GM18951 (cell line): ENCODE data around the gene ZFP82.

ENCODE experiments used
- POLR2A ChIP-seq: IDR thresholded peaks from 4 replicates; pipeline ENCODE4 v1.6.1; 2011; ENCODE audit warnings: mild to moderate bottlenecking; ENCODE audit not compliant: insufficient read length, insufficient read depth; ENCODE audit errors: extremely low read depth
- in situ Hi-C: fragments of 300-500 bp; cut with MboI; formaldehyde crosslinking; loops from one replicate; pipeline ENCODE4 v1.12.0; 2022; ENCODE audit warnings: low sequenced_read_pairs, mixed read lengths, inconsistent platforms; ENCODE audit not compliant: unreplicated experiment

ZFP82 gene

GRCh38 chr19:36401475-36401874 lies 17.0 kb downstream of the ZFP82 start:
- in situ Hi-C loops, result no loop called here

GRCh38 chr19:36398571-36398970 lies 19.9 kb downstream of the ZFP82 start:
- no peak for TF ChIP-seq POLR2A
- in situ Hi-C loops, result no loop called here

More at GRCh38 chr19:36401475-36401874, 17.0 kb downstream of the ZFP82 start:
- TF ChIP-seq POLR2A, result no peak

DNA sequence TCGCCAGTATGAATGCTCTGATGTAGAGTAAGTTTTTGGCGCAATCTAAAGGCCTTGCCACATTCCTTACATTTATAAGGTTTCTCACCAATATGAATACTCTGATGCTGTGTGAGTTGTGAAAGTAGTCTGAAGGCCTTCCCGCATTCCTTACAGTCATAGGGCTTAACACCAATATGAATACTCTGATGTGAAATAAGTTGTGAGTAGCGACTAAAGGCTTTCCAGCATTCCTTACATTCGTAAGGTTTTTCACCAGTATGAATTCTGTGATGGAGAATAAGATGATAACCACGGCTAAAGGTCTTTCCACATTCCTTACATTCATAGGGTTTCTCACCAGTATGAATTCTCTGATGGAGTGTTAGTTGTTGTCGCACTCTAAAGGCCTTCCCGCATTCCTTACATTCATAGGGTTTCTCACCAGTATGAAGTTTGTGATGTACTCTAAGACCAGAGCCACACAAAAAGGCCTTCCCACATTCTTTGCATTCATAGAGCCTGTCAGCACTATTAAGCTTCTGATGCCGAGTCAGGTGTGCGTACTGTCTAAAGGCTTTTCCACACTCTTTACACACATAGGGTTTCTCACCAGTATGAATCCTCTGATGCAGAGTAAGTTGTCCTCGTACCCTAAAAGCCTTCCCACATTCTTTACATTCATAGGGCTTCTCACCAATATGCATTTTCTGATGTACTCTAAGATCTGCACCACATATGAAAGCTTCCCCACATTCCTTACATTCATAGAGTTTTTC lies 25.3 kb downstream of the ZFP82 start:
- in situ Hi-C loops, result no loop called here
- TF ChIP-seq POLR2A, result no peak

DNA sequence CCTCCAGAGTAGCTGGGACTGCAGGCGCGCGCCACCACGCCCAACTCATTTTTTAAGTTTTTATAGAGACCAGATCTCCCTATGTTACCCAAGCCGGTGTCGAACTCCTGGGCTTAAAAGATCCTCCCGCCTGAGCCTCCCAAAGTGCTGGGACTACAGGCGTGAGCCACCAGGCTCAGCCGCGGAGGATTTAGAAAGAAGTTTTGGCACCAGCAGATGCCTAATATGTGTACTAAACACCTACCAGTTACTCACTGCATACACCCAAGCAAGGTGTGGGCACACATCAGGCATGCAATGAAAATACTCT lies 39.0 kb downstream of the ZFP82 start:
- no peak for TF ChIP-seq POLR2A
- in situ Hi-C loops, result no loop called here

GRCh38 chr19:36378625-36379509 lies 39.6 kb downstream of the ZFP82 start, which contains the start of gene ZFP14:
Gene ZFP14 (minus strand): TSS chr19:36379201. CDS start chr19:36367892, 11,309 bp downstream.
- in situ Hi-C loops, result no loop called here
- peak; percentile 51 for TF ChIP-seq POLR2A

DNA sequence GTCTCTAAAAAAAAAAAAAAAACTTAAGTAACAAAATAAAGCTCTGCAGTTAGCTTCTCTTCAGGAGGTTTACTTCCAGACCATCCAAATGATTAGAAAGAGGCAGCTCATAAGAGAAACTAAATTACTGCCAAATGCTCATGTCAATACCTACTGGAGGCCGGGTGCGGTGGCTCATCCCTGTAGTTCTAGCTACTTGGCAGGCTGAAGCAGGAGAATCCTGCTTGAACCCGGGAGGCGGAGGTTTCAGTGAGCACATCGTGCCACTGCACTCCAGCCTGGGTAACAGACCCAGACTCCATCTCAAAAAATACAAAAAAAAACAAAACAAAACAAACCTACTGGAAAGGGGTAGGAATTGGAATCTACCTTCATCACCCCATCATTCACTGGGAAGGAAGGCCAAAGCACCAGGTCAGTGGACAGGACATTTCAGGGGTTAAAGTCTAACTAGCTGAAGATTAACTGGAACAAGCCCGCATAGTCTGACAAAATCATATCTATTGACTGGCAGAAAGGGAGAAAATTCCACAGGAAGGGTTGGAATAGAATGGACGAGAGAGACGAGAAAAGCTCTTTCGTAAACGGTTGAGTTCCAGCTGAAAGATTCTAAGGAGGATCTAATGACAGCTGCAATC lies 40.8 kb downstream of the ZFP82 start:
- in situ Hi-C loops, result no loop called here
- TF ChIP-seq POLR2A, result no peak

GRCh38 chr19:36373638-36374156 lies 44.7 kb downstream of the ZFP82 start:
- no peak for TF ChIP-seq POLR2A
- in situ Hi-C loops, result no loop called here

- in situ Hi-C loops, result no loop called here
- no peak for TF ChIP-seq POLR2A
Measured at GRCh38 chr19:36371886-36372285, 46.6 kb downstream of the ZFP82 start.

DNA sequence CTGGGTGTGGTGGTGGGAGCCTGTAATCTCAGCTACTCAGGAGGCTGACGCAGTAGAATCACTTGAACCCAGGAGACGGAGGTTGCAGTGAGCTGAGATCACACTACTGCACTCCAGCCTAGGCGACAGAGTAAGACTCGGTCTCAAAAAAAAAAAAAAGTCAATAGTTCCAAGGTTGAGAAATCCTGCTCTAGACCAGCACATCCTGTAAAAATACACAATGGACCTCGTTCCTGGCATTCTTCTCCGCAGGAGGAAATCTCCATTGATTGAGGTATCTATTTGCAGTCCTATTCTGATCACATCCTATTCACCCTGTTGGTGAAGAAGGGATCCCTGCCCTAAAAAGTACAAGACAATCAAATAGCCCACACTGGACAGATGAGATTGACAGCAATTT lies 54.6 kb downstream of the ZFP82 start:
- TF ChIP-seq POLR2A, result no peak
- in situ Hi-C loops, result no loop called here
